Measurements from ENCODE around the gene P2RY14.

The P2RY14 gene

DNA sequence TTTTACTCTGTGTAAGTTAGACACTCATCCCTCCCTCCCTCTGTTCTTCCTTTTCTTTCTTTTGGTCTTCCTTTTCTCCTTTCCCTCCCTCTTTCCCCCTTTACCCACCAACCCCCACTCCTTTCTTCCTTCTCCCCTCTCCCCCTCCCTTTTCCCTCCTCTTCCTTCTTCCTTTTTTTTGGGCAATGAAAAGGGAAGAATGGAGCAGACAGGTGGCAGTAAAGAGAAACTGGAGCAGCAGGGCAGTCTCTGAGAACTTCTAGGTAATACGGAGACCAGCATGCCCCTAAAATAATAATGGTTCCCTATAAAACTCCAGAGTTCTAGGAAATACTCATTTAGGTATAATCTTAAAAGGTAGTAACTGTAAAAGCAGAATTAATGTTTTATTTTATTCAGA, 63.9 kb downstream of the P2RY14 start:
- no peak for DNase-seq (ENCODE audit: low read depth in 3 of 3)

DNA sequence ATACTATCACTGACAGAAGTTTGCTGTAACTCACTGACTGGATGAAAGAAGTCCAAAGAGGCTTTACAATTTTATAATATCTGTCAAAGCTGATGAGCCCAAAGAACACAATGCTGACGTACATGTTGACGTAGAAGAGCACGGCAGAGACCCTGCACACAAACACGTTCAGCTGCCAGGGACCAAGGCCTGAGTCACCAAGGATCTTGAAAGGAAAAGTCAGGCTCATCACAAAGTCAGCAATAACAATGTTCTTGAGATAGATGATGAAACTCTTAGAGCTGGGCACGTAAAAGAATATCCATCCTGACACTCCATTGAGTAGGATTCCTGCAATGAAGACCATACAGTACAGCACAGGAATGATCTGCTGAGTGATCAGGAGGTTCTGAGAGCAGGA, 64.5 kb downstream of the P2RY14 start:
- DNase-seq (ENCODE audit: low read depth in 3 of 3) = no peak

DNA sequence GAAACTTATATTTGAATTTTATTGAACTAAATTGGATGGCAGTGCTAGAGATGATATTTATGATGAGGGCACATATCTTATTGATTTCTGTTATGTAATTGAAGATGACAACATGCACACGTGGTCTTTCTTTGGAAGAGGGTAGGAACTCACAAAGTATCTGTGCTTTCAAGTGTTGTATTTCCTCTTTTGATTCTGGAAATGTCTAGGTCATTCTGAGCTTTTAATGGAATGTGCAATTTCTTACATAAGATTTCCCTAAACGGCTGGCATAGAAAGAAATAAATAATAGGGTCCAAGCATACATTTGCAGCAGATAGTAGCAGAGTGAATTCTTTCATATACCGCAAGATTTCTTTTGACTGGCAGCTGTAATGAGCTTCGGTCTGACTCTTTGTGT, 65.2 kb downstream of the P2RY14 start:
- no peak for DNase-seq (ENCODE audit: low read depth in 3 of 3)

DNA sequence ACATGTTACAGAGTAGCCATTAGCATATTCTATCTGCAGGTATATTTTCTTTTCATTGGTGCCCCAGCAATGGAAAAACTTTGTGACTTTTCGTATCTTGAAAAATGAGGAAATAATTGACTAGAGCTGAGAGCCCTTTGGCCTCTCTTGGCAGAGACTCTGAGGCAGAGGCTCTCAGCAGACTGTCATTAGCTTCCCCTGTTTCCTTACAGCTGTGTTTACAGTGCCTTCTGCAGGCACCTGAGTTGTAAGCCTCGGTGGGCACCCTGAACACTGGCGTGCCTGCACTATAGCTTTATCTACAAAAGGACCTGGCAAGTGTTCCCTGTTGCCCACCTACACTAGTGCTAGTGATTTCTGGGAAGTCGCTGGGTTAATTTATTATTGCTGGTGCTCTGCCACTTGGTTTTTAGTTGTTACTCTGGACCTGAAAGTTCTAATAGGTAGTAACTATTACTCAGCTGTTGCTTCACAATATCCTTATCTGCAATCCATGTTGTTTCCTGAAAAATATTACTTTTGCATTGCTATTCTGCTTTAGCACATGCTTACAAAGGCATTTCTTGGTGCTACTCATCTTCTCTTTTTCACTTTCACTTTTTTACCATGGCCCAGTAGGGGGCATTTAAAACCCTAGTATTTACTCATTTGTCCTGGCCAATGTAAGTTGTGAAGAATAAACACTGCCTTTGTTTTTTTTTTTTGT, 67.5 kb downstream of the P2RY14 start:
- DNase-seq (ENCODE audit: low read depth in 3 of 3) = no peak

DNA sequence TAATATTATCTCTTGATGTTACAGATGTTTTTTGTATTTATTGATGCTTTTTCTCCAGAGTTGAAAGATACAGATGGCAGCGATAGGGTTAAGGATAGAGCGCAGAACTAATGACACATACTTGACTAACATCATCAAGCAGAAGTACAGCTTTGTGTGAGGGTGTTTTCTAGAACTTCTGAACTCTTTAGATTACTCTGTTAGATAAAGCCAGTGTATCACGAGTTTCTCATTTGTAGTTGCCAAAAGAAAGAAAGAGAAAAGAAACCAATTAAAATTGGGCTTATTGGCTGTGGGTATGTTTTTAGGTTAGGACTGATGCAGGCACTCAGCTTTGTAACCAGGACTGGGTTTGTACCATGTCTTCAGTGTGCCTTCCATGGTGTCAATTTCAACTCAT, 68.7 kb downstream of the P2RY14 start:
- DNase-seq (ENCODE audit: low read depth in 3 of 3) = no peak

DNA sequence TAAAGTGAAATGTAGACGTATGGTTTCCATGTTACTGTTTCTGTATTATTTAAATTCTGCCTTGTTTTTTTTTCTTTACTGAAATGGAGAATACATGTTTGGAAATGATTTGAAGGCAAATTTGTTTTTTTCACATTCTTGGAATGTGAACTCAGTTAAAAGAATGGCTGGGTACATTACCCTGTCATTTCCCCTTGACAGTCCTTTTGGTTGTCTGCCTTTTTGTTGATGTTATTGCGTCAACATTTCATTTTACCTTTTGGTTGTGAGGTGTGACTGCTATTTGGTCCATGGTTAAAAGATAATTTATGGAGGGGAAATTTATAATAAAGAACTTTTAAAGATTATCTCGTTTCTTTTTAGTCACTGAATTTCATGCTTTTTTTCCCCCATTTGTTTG, 72.1 kb downstream of the P2RY14 start:
- DNase-seq (ENCODE audit: low read depth in 3 of 3) = no peak

DNA sequence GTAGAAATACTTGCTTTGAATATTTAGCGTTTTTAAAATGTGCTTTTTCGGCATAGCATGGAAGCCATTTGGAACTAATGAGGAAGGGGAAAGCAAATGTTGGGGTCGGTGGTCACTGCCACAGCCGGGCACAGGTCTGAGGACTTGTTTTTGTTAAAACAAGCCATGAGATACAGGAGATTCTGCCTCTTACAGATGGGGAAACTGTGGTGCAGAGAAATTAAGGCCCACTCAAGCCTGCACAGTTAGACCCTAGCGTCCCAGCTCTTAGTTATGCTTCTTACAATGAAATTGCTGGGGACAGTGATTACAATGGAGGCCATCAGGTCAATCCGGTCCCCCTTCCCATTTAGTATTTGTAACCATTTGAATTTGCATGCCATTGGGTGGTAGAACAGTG, 72.9 kb downstream of the P2RY14 start:
- DNase-seq (ENCODE audit: low read depth in 3 of 3) = no peak

DNA sequence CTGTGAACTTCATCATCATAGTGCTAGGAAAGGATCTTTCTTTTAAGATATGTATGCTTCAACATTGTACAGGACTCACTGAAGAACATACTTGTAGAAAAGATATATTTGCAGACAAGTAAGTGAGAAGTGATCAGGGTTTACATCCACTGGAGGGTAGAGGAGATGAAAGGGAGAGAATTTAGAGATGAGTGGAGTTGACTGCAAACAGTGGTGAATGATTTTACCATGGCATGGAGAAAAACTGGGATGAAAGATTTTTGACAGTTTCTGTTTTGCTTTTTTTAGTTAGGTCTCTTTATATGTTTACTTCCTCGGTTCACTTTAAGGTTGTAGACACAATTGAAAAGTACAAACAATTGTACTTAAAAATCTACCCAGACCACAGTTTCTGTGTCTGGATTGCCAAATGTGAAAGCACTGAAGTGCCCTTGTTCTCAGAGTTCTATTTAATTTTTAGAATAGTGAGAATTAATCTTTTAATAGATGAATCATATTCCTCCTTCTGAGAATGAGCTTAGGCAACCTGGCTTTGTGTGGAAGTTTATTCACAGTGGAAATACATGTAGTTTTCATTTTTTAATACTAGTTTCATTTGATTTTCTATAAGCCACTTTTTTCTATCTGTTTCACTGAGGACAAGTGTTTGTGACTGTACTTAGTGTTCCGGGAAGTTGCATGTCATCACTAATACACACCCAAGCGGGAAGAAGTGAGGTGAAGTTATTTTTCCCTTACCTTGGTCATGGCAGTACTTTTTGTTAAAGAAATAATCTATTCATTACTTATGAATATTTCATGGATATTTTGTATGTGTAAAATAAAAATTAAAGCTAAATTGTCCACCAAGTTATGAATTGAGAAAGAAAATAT, 73.6 kb downstream of the P2RY14 start:
- DNase-seq (ENCODE audit: low read depth in 3 of 3) = no peak

DNA sequence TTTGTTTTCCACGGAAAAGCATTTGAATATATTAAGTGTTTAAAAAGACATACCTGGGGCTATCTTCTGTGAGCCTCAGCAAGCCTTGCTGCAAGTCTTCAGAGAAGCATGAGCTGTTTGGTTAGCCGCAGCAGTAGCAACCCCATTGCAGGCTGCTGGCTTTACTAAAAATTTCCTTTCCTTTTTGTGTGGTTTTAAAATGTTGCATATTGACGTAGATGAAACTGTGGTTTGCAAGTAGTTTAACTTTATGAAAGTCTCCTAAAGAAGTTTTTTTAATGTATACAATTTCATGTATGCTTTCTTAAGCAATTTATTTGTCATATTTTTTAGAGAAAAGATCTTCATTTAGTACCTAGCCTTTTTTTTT, 75.3 kb downstream of the P2RY14 start, which contains the start of gene GPR171:
Gene GPR171 (minus strand): TSS at position 166 of the 370 bp plus-strand sequence. CDS start 3,830 bp downstream, outside the sequence.
- peak; percentile 35 to 54 (median 54) for DNase-seq (ENCODE audit: low read depth in 3 of 3)

DNA sequence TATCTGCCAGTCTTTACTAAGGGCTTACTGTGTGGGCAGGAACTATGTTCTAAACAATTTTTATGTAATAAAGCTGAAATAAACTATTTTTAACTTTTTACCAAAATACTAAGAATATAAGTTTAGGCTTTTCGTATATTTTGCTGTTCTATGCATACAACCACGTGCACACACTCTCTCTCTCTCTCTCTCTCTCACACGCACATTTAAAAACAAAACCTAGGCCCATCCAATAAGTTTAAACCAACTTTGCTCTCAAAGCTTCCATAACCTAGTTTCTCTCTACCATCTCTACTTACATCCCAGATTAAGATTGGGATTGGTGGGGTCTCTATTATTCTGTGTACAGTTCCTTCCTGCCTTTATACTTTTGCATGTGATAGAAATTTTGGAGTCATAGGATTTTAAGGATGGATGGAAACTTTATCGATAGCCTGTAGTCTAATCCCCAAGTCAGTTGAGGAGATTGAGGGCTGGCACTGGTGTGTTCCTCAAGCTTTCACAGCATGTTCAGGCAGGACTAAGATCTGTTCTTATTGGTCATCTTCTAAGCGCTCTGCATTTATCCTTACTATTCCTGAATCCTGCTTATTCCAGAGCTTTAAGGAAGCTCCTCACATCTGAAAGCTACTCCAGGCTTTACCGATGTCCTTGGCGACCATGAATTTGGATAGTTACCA, 77.2 kb downstream of the P2RY14 start:
- DNase-seq (ENCODE audit: low read depth in 3 of 3) = no peak

DNA sequence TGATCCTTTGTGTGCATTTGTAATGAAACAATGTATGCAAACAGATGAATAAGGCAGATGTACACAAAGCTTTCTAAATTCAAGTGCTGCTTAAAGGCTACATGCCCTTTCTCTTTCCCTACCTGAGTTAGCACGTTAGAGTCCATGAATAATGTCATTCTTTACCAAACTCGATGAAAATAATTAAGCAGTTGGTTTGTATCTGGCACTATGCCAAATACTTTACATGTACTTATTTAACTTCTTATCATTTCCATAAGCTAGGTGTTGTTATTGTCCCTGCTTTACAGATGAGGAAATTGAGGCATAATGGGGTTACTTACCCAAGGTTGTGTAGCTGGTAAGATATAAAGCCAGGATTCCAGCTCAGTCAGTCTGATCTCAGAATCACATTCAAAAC, 77.8 kb downstream of the P2RY14 start:
- no peak for DNase-seq (ENCODE audit: low read depth in 3 of 3)

DNA sequence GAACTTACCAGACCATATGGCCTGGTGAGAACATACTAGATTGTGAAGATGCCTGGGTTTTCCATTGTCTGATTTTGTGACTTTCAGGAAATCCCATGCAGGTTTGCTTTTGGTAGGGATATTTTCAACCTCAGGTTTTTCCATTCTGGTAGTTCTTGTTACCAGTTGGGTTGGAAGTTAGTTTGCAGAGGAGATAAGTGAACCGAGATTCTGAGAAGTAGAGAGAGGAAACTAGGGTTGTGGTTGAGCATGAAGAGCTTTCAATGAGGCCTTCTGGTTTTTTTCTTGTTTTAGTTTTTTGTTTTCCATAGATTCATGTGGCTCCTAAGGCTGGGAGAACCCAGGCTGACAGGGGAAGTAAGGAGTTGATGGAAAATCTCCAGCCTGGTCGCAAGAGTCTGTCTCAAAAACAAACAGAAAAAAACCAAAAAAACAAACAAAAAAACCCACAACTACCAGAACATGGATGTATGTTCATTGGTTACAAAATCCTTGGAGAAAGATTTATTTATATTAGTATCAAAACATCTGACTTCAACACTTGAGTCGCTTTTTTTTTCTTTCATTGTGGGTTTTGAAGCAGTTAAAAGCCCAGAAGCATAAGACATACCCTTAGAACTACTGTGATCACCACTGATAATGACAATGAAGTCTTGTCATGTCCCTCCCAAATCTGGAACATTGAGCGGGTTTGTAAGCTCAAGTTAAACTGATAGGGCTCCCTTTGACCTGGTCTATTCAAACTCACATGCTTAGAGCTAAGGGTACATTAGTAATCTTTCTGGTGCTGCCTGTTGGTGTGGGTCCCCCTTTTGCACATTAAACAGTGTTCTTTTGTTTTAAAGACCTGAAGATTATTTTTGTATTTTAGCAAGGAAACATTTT, 78.5 kb downstream of the P2RY14 start:
- no peak for DNase-seq (ENCODE audit: low read depth in 3 of 3)

DNA sequence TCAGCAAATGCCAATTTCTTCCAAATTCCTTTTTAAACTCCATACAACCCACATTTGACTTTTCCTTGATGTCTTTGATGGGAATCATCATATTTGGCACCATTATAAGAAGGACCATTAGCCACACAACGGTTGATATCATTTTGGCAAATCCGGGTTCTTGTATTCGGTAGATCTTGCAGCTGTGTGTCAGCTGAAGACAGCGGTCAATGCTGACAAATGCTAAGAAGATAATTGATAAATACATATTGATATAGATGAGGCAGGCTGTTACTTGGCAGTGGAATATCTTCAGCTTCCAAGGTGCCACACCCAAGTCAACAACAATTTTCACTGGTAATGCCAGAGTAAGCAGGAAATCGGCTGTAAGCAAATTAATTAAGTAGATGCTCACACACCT, 79.5 kb downstream of the P2RY14 start:
- DNase-seq (ENCODE audit: low read depth in 3 of 3) = no peak

DNA sequence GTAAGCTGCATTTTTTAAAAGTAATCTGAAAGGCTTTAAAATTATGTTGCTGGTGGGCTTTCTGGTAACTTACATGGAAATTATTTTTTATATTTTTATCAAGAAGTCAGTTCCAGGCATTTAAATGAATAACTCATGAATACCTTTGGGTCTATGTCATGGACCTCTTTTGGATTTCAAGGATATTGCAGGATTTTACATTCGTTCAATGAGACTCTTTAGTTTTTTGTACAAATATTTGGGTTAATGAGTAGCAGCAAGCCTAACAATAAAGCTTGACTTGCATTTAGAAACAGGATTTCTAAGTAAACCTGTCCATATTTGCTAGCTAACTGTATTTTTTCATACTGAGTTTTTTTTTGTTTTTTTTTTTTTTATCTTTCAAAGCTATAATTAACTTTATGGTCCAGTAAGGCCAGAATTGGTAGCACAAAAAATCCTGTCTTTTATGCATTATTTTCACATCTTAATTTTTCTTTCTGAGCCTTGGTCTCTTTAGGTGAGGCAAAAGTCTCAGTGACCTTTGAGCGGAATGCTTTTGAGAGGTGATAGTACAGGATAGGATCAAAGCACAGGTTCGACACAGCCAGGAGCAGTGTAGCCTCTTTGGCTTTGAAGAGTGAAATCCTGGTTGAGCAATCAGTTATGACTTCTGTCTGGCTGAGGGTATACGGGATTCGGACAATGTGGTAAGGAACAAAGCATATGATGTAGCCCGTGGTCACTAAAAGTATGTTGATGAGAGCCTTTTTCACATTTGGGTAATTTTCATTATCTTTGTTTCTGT, 80.2 kb downstream of the P2RY14 start:
- no peak for DNase-seq (ENCODE audit: low read depth in 3 of 3)

DNA sequence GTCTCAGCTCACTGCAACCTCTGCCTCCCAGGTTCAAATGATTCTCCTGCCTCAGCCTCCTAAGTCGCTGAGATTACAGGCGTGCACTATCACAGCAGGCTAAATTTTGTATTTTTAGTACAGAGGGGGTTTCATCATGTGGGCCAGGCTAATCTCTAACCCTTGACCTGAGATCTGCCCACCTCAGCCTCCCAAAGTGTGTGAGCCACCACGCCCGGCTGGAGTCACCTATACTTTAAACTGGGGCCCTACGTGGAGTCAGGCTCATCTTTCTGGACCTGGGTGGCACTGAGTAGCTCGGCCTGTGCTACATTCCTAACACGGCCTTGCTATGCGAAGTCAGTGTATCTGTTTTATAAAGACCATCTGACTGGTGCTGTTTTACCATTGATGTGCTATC, 81.1 kb downstream of the P2RY14 start:
- no peak for DNase-seq (ENCODE audit: low read depth in 3 of 3)

DNA sequence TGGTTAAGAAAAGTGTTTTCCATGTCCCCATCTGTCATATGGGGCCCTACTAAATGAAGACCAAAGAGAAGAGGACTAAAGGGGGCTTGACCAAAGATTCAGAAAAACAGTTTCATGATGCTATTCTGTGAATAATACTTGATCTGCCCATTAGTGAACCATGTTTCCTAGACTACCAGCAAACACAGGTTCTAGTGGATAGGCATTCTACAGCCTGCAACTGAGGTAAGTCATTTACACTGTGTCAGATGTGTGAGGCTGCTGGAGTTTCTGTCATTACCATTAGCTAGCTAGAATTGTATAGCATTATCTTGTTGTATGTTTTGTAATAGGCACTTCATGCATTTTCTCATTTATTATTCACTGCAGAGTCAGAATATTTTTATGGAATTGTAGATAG, 81.9 kb downstream of the P2RY14 start:
- DNase-seq (ENCODE audit: low read depth in 3 of 3) = no peak

DNA sequence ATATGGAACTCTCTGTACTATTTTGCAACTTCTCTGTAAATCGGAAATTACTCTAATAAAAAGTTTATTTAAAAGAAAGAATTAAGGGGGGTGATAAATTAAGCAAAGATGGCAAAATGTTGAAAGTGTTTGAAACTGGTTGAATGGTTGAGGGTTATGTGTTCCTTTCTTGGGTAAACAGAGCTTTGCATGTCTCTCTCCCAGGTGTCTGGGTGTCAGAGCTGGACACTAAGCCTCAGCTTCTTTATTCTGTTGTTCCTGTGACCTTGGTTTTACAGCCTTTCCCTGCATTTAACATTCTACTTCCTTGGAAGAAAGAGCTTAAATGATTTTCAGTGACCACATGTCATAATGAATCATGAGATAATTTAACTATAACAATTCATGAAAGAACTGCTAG, 82.5 kb downstream of the P2RY14 start:
- DNase-seq (ENCODE audit: low read depth in 3 of 3) = no peak

DNA sequence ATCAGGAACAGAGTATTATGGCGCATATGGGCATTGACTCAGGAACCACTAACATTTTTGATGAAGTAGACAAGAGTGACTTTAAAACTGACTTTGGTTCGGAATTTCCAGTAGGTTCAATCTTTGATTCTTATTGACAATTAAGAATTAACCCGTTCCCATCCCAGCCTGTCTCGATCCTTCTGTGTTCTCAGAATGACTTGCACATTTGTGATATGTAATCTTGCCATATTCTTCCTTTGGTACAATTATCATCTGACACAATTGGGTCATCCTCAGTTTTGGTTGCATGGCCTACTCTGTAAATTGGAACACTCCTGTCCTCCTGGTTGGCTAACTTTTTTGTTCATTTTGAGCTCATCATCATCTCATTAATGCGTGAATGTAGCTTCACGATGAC, 85.8 kb downstream of the P2RY14 start:
- no peak for DNase-seq (ENCODE audit: low read depth in 3 of 3)

DNA sequence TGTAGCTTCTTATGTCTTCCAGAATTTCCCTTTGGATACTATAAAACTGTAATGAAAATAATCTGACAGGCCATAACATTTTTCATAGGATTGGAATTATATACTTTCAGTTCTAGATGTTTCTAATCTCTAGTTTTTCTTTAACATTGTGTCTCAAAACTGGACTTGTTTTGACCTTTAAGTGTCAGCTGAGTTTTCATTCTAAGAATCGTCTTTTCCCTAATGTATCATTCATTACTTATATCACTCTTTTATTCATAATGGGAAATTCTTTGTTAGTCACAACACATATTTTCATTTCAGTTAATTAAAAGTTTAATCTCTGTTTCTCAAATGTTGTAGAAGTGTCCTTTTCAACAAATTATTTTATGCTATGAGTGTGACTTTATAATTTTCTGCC, 87.2 kb downstream of the P2RY14 start:
- DNase-seq (ENCODE audit: low read depth in 3 of 3) = no peak

DNA sequence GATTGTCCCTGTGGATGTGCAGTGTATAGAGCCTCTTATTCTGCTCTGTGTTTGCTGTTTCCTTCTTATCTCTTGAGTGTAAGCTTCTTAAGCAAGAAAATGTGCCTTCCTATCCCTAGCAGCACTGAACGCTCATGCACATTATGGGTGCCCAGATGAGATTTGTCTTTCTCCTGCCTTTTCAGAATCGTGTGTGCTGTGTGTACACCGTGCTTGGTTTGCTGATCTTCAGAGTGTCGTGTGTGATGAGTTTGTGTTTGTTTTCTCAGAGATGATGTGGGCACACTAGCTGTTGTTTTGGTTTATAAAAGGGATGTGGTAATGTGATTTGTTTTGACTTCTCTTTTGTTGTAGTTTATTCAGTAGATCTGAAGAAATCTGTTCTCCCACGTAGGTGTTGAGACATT, 95.1 kb downstream of the P2RY14 start:
- DNase-seq (ENCODE audit: low read depth in 3 of 3) = no peak
